ENCODE data around the gene TEP1. TPM values are rescaled to one million over a fixed set of nuclear protein-coding genes. Genes with fewer than 3 reads are reported as not detected.

TEP1 gene
- total and polyA plus RNA-seq, 2 donors (not counting 1 experiment from before 2014, with no cell fraction given): 10.5 to 21.6 TPM

DNA sequence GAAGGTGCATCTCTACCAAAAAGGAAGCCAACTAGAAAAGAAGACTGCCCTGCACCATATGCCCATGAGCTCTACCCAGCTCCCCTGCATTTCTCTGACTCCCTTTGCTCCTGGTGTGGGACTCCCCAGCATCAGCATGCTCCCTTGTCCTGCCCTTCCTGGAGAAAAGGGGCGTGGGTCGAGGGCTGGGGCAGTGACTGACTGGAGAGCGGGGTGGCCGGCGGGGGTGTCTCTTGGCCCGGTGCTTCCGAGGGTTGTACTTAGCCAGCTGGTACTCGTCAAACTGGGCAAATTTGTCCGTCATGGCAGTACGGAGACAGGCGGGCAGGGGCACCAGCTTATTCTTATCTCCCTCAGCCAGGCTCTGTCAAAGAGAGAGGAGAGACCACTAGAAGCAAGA, 9.8 kb downstream of the TEP1 start:
- H3K4me1 ChIP-seq (ENCODE audit: control insufficient read depth, extremely low read depth, insufficient read depth, low read length): no peaks in the 10 kb centered on the region

DNA sequence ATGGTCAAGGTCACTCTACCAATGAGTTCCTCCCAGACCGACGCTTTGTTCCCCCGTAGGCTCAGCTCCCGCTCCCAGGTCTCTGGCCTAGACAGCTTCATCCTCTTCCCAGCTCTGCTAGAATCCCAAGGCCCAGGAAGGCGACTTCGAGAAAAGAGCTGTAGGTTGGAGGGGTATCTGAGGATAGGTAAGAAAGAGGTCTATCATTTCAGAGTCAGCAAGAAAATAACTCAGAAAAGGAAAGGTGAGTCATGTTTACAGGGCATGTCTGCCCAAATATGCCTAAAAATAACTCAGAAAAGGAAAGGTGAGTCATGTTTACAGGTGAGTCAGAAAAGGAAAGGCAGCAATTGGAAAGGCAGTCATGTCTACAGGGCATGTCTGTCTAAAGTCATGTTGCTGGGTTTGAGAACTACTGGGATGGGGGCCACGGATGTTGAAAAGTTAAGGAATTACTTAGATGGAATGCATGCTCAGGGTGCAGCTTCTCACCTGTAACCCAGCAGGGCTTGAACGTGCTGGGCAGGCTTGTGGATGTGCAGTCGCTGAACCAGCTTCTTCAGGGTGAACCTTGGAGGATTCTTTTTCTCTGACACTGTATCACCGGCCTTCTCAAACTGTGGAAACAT, 12.2 kb downstream of the TEP1 start:
- no peaks in the 10 kb centered on the region for H3K79me2 ChIP-seq (ENCODE audit: control insufficient read depth, insufficient read depth, low read length)
- H3K36me3 ChIP-seq (ENCODE audit: control insufficient read depth, insufficient read depth, low read length): peaks cover 9% of the 10 kb centered on the region
- no peak overlapping the region for H3K27ac ChIP-seq (ENCODE audit: insufficient read depth, low read length)
- no peaks in the 10 kb centered on the region for H3K27me3 ChIP-seq (ENCODE audit: control insufficient read depth, insufficient read depth, low read length)
- no peaks in the 10 kb centered on the region for H3K4me1 ChIP-seq (ENCODE audit: control insufficient read depth, extremely low read depth, insufficient read depth, low read length)
- H4K20me1 ChIP-seq (ENCODE audit: control insufficient read depth, extremely low read depth, insufficient read depth, low read length): no peaks in the 10 kb centered on the region
- DNase-seq (ENCODE audit: low read depth in 2 of 2): peak in 1 of 2 donors; percentile 36
- H3K9me3 ChIP-seq (ENCODE audit: control insufficient read depth, insufficient read depth, low read depth, low read length): no peaks in the 10 kb centered on the region
- H3K4me2 ChIP-seq (ENCODE audit: extremely low read depth, insufficient read depth, low read length): no peak overlapping the region
- no peak overlapping the region for H3K4me3 ChIP-seq (replicated peaks in 1 of 4; ENCODE audit: control extremely low read depth in 1 of 4, insufficient read depth in 1 of 4, low read depth in 3 of 4, low read length in 4 of 4)
- H3K9ac ChIP-seq (ENCODE audit: insufficient read depth, low read length): no peak overlapping the region
- H2AFZ ChIP-seq (ENCODE audit: low read length): no peak overlapping the region
- TF ChIP-seq EZH2 (IDR thresholded peaks at IDR 0.05; ENCODE audit: low read length, missing control alignments): no peak
- TF ChIP-seq, protein P1, sequence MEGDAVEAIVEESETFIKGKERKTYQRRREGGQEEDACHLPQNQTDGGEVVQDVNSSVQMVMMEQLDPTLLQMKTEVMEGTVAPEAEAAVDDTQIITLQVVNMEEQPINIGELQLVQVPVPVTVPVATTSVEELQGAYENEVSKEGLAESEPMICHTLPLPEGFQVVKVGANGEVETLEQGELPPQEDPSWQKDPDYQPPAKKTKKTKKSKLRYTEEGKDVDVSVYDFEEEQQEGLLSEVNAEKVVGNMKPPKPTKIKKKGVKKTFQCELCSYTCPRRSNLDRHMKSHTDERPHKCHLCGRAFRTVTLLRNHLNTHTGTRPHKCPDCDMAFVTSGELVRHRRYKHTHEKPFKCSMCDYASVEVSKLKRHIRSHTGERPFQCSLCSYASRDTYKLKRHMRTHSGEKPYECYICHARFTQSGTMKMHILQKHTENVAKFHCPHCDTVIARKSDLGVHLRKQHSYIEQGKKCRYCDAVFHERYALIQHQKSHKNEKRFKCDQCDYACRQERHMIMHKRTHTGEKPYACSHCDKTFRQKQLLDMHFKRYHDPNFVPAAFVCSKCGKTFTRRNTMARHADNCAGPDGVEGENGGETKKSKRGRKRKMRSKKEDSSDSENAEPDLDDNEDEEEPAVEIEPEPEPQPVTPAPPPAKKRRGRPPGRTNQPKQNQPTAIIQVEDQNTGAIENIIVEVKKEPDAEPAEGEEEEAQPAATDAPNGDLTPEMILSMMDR (conservative IDR thresholded peaks at IDR 0.05 in 1 of 2, IDR thresholded peaks at IDR 0.05 in 1 of 2; ENCODE audit: low read depth in 1 of 2, low read length in 2 of 2): no peak

More for the DNA sequence above, 9.8 kb downstream of the TEP1 start:
- H3K4me3 ChIP-seq (replicated peaks in 1 of 4; ENCODE audit: control extremely low read depth in 1 of 4, insufficient read depth in 1 of 4, low read depth in 3 of 4, low read length in 4 of 4): no peak overlapping the region
- TF ChIP-seq, protein P1 (conservative IDR thresholded peaks at IDR 0.05 in 1 of 2, IDR thresholded peaks at IDR 0.05 in 1 of 2; ENCODE audit: low read depth in 1 of 2, low read length in 2 of 2): no peak
- TF ChIP-seq EZH2 (IDR thresholded peaks at IDR 0.05; ENCODE audit: low read length, missing control alignments): no peak
- H3K79me2 ChIP-seq (ENCODE audit: control insufficient read depth, insufficient read depth, low read length): no peaks in the 10 kb centered on the region
- no peaks in the 10 kb centered on the region for H3K27me3 ChIP-seq (ENCODE audit: control insufficient read depth, insufficient read depth, low read length)
- no peak overlapping the region for H2AFZ ChIP-seq (ENCODE audit: low read length)
- no peak overlapping the region for H3K9ac ChIP-seq (ENCODE audit: insufficient read depth, low read length)
- H3K36me3 ChIP-seq (ENCODE audit: control insufficient read depth, insufficient read depth, low read length): peaks cover 16% of the 10 kb centered on the region
- no peaks in the 10 kb centered on the region for H4K20me1 ChIP-seq (ENCODE audit: control insufficient read depth, extremely low read depth, insufficient read depth, low read length)
- DNase-seq (ENCODE audit: low read depth in 2 of 2): no peak
- H3K27ac ChIP-seq (ENCODE audit: insufficient read depth, low read length): no peak overlapping the region
- H3K9me3 ChIP-seq (ENCODE audit: control insufficient read depth, insufficient read depth, low read depth, low read length): no peaks in the 10 kb centered on the region
- H3K4me2 ChIP-seq (ENCODE audit: extremely low read depth, insufficient read depth, low read length): no peak overlapping the region

DNA sequence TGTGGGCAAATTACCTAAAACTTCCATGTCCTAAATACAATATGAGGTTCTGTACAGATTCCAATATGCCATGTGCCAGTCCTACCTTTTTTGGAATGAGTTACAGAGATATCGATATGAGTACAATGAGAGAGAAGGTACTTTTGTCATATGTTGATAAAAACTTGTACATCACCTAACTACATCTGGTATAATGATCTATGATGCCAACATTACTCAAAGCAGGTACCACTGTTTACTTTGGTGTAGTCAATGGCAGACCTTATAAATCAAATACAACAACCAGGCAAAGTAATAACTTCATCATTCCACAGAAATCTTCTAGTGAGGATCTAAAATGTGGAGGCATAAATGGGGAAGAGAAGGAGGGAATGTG, 12.7 kb downstream of the TEP1 start:
- peaks cover 9% of the 10 kb centered on the region for H3K36me3 ChIP-seq (ENCODE audit: control insufficient read depth, insufficient read depth, low read length)
- no peak overlapping the region for H3K4me2 ChIP-seq (ENCODE audit: extremely low read depth, insufficient read depth, low read length)
- H3K9me3 ChIP-seq (ENCODE audit: control insufficient read depth, insufficient read depth, low read depth, low read length): no peaks in the 10 kb centered on the region
- H3K79me2 ChIP-seq (ENCODE audit: control insufficient read depth, insufficient read depth, low read length): no peaks in the 10 kb centered on the region
- H3K4me1 ChIP-seq (ENCODE audit: control insufficient read depth, extremely low read depth, insufficient read depth, low read length): no peaks in the 10 kb centered on the region
- H2AFZ ChIP-seq (ENCODE audit: low read length): no peak overlapping the region
- H3K4me3 ChIP-seq (replicated peaks in 1 of 4; ENCODE audit: control extremely low read depth in 1 of 4, insufficient read depth in 1 of 4, low read depth in 3 of 4, low read length in 4 of 4): no peak overlapping the region
- no peak overlapping the region for H3K9ac ChIP-seq (ENCODE audit: insufficient read depth, low read length)
- TF ChIP-seq, protein P1 (conservative IDR thresholded peaks at IDR 0.05 in 1 of 2, IDR thresholded peaks at IDR 0.05 in 1 of 2; ENCODE audit: low read depth in 1 of 2, low read length in 2 of 2): no peak
- no peak for TF ChIP-seq EZH2 (IDR thresholded peaks at IDR 0.05; ENCODE audit: low read length, missing control alignments)
- no peak for DNase-seq (ENCODE audit: low read depth in 2 of 2)
- H3K27me3 ChIP-seq (ENCODE audit: control insufficient read depth, insufficient read depth, low read length): no peaks in the 10 kb centered on the region
- H4K20me1 ChIP-seq (ENCODE audit: control insufficient read depth, extremely low read depth, insufficient read depth, low read length): no peaks in the 10 kb centered on the region
- H3K27ac ChIP-seq (ENCODE audit: insufficient read depth, low read length): no peak overlapping the region
